Adrenal gland (tissue), 5 donors: ENCODE data around the gene DNAJB8.

Experiments
- POLR2A ChIP-seq, 2 donors: fragments of 450-650 bp; IDR thresholded peaks; one replicate each; pipeline ENCODE4 v1.6.1; 2017; ENCODE audit warnings: antibody characterized with exemption in 2 of 2, mild to moderate bottlenecking in 2 of 2, moderate library complexity in 1 of 2
- TF ChIP-seq, protein P1 (sequence below), 6 experiments: fragments of 450-650 bp in 4 of 6; fragments of 200-600 bp in 2 of 6; sonication (generic) in 1 of 6; IDR thresholded peaks; 1 replicate in 5 of 6; 2 replicates in 1 of 6; pipeline versions ENCODE4 v1.5.1 to v1.8.0; 2016 to 2021; ENCODE audit warnings: antibody characterized with exemption in 6 of 6, mild to moderate bottlenecking in 2 of 6, moderate library complexity in 1 of 6
- donor health status: DM: no; HTN: no; CAD: no.

DNA sequence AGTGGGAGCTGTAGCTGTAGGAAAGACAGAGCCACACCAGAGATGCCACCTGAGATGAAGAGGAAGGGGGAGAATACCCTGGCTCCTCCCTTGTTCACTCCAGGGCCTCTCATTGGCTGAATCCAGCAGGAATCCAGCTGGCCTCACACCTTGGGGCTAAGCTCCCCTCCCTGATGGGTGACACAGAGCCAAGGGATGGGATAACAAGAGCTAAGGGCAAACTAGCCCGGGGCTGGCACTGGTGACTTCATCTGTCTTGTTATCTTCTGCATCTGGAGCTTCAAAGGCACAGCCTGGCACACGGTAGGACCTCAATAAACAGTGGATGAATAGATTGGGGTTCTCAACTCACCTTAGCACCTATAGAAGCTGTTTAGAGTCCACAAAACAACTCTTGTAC lies 40.1 kb upstream of the DNAJB8 start:
- no peak for TF ChIP-seq POLR2A (IDR thresholded peaks at IDR 0.05)
- TF ChIP-seq, protein P1, sequence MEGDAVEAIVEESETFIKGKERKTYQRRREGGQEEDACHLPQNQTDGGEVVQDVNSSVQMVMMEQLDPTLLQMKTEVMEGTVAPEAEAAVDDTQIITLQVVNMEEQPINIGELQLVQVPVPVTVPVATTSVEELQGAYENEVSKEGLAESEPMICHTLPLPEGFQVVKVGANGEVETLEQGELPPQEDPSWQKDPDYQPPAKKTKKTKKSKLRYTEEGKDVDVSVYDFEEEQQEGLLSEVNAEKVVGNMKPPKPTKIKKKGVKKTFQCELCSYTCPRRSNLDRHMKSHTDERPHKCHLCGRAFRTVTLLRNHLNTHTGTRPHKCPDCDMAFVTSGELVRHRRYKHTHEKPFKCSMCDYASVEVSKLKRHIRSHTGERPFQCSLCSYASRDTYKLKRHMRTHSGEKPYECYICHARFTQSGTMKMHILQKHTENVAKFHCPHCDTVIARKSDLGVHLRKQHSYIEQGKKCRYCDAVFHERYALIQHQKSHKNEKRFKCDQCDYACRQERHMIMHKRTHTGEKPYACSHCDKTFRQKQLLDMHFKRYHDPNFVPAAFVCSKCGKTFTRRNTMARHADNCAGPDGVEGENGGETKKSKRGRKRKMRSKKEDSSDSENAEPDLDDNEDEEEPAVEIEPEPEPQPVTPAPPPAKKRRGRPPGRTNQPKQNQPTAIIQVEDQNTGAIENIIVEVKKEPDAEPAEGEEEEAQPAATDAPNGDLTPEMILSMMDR (IDR thresholded peaks at IDR 0.05) = no peak
